A673 (cell line): ENCODE measurements around the gene SLC35A3.

Source experiments
- EZH2 ChIP-seq: fragments of 200-600 bp; sonication (generic); IDR thresholded peaks from 2 replicates; pipeline ENCODE4 v1.6.1; 2017; ENCODE audit warnings: borderline replicate concordance, low read depth, mild to moderate bottlenecking, mixed read lengths, antibody characterized with exemption, low read length; ENCODE audit not compliant: poor library complexity, severe bottlenecking
- TF ChIP-seq, protein P1 (sequence below): fragments of 300-800, 200-600 bp; sonication (generic); conservative IDR thresholded peaks from 2 replicates; pipeline ENCODE4 v1.5.1; 2017; ENCODE audit warnings: low read depth, mild to moderate bottlenecking, antibody characterized with exemption, low read length, moderate library complexity, mixed read lengths

- TF ChIP-seq, protein P1, sequence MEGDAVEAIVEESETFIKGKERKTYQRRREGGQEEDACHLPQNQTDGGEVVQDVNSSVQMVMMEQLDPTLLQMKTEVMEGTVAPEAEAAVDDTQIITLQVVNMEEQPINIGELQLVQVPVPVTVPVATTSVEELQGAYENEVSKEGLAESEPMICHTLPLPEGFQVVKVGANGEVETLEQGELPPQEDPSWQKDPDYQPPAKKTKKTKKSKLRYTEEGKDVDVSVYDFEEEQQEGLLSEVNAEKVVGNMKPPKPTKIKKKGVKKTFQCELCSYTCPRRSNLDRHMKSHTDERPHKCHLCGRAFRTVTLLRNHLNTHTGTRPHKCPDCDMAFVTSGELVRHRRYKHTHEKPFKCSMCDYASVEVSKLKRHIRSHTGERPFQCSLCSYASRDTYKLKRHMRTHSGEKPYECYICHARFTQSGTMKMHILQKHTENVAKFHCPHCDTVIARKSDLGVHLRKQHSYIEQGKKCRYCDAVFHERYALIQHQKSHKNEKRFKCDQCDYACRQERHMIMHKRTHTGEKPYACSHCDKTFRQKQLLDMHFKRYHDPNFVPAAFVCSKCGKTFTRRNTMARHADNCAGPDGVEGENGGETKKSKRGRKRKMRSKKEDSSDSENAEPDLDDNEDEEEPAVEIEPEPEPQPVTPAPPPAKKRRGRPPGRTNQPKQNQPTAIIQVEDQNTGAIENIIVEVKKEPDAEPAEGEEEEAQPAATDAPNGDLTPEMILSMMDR, result no peak
- TF ChIP-seq EZH2, result no peak
Measured at GRCh38 chr1:100051401-100051800, 81.6 kb downstream of the SLC35A3 start.
